D341Med (cell line): ENCODE data around the gene KDM4E.
"Not testable (repeated sequence)": the region's sequence is repeated elsewhere in the genome, so short reads cannot be mapped to it uniquely, and the experiment has no call there.

Experiments
- DNase-seq: peaks from one replicate; pipeline ENCODE4 v3.0.0; 2012; ENCODE audit warnings: low spot score

The KDM4E gene

GRCh38 chr11:95024958-95025357, at the start of gene KDM4E:
Gene KDM4E, plus strand, starts transcription at chr11:95025258. Its CDS starts 300 bp downstream, at chr11:95025558.
- DNase-seq = no peak

- DNase-seq = no peak
Measured at GRCh38 chr11:94975599-94975998, 49.5 kb upstream of the KDM4E start.

GRCh38 chr11:94987378-94987777, 37.7 kb upstream of the KDM4E start:
- DNase-seq = no peak

DNA sequence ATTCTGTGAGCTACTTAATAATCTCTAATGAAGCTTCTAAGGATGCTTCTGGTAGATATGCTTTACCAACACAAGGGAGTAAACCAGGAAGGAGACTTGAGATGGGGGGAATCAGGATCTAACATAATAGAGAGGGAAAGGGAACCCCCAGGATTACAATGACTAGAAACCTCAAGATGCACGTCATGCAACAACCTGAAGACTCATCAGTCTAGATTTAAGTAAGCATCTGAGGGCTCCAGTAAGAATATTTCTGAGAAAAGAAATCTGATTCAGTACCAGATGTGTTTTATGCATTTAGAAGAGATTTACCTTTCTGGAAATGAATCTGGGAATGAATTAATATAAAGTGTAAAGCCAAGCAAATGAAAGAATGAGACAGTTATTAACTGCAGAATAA, 36.3 kb upstream of the KDM4E start:
- no peak for DNase-seq

DNA sequence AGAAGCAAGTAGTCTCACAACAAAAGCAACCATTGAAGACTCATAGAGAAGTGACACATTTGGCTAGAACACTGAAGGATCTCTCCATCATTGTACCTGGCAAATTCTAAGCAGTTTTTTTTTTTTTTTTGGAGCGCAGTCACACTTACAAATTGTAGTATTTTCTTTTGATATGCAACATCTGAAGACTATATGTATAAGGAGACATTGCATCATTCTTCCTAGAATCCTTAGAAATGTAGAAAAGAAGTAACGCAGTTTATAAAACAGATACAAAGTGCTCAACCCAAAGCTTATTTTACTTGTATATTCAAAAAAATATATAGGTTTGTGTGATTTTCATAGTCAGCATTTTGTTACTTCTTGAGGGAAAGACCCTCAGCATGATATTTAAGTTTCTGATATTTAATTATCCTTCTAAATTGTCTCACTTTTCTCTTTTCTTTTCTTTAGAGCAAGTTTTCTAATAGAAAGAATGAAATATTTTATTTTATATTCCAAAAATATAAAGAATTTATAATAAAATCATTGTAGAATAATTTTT, 31.6 kb upstream of the KDM4E start:
- no peak for DNase-seq

DNA sequence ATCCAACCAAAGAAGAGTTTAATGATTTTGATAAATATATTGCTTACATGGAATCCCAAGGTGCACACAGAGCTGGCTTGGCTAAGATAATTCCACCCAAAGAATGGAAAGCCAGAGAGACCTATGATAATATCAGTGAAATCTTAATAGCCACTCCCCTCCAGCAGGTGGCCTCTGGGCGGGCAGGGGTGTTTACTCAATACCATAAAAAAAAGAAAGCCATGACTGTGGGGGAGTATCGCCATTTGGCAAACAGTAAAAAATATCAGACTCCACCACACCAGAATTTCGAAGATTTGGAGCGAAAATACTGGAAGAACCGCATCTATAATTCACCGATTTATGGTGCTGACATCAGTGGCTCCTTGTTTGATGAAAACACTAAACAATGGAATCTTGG, 27.6 kb upstream of the KDM4E start:
- DNase-seq = no peak

GRCh38 chr11:94998285-94998684, 26.8 kb upstream of the KDM4E start:
- DNase-seq = no peak

GRCh38 chr11:95003716-95004115, 21.3 kb upstream of the KDM4E start:
- DNase-seq = no peak

DNA sequence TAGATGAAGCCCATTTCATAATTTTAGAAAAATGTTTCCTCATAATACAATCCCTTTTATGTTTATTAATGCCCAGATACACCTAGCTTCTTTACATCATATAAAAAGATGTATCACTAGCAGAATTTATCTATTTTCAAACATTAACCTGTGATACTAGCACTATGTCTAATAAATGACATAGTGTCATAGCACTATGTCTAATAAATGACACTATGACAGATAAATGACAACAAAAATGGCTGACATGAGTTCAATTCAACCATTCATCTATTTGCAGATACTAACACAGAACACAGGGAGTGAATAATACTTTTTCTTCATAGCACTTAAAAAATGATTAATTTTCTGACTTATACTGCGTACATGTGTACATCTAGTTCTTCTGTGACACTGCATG, 19.4 kb upstream of the KDM4E start:
- no peak for DNase-seq

DNA sequence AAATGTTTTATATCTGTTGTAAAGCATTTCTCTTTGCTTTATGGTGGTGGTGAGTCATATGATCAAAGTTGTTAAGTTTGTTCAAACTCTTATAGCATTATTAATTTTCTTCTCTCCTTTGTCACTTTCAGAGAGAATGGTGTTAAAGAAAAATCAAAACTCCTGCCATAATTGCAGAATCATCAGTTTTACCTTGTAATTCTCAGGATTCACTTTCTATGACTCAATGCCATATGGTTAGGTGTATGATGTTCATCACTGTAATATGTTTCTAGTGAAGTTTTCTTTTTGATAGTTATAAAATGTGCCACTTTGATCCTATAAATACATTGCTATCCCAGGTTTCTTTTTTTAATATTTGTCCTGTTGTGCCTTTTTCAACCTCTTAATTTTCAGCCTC, 13.7 kb upstream of the KDM4E start:
- no peak for DNase-seq

DNA sequence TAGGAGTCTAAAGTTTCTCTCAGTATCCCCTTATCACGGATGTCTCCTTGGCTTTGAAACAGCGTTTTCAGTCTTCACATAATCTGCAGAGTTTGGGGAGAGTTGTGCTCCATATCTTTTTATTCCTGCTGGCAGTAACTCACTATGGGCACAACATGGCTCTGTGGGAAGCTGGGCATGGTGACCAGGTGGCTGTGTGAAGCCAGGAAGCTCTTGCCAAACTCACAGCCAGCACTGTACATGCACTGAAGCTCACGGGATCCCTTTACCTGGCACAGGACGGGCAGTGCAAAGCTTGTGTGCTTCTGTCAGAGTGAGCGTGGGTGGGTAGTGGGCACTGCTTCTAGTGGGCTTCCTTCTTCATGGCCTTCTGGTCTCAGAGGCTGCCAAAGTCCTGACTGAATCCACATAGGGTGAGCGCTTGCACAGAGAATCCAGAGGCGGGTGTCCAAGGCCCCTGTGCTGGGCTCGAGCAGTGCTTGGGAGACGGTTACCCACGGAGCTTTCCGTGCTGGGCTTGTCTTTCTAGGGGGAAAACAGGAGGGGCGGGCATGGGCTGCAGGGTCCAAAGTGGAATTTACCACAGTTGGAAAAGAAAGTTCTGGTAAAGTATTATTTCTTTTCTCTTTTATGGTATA, 10.8 kb upstream of the KDM4E start:
- no peak for DNase-seq

DNA sequence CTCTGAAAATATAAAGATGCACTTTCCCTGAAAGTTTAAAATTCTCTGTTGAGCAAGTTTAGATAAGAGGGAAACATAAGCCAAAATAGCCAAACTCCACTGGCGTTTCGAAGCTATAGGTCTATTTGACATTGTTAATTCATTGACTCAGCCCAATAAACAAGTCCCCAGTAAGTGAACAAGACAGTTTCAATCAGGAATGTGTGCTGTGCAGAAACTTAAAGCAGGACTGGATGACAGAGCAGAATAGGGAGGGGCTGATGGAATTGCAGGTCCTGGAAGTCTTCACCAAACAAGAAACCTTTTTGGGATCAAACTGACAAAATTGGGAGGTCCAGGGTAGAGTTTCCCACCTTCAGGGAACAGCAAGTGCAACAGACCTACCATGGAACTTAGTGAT, 8.9 kb upstream of the KDM4E start:
- DNase-seq = no peak

DNA sequence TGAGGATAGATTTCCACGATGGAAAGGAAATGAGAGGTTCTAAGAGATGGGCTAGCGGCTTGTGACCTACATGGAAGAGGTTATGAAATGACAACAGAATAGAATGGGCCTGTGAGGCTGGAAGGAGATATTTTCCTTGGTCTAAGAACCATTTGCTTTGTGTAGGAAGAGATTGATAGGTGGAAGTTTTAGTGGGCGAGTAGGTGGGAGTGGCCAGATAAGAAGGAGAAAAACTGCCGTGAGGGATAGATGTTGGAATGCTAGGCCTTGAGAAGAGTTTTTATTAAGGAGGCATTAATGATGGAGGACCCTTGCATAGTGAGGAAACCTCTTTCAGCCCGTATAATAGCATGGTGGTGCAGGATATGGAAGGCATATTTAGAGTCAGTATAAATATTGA, 3.6 kb upstream of the KDM4E start:
- not testable (repeated sequence) for DNase-seq

DNA sequence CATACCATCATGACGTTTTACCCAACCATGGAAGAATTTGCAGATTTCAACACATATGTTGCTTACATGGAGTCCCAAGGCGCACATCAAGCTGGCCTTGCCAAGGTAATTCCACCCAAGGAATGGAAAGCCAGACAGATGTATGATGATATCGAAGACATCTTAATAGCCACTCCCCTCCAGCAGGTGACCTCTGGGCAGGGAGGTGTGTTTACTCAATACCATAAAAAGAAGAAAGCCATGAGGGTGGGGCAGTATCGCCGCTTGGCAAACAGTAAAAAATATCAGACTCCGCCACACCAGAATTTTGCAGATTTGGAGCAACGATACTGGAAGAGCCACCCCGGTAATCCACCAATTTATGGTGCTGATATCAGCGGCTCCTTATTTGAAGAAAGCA, 536 bp downstream of the KDM4E start:
- DNase-seq = not testable (repeated sequence)

- DNase-seq = no peak
Measured at GRCh38 chr11:95028357-95028756, 3.3 kb downstream of the KDM4E start.

- DNase-seq = no peak
Measured at GRCh38 chr11:95033051-95033450, 8.0 kb downstream of the KDM4E start.

DNA sequence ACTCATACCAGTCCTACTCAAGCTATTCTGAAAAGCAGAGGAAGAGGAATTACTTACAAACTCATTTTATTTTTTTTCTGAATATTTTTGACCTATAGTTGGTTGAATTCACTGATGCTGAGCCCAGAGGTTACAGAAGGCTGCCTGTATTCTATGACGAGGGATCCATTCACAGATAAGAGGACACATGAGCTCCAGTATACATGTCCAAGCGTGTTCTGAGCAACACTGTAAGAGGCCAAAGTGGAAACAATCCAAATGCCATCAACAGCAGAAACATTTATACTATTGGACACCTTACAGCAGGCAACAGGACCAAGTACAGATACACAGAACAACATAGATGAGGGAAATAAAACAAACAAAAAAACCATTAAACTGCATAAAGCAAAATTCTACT, 10.3 kb downstream of the KDM4E start:
- DNase-seq = no peak

- not testable (repeated sequence) for DNase-seq
Measured at GRCh38 chr11:95037356-95038035, 12.4 kb downstream of the KDM4E start.

GRCh38 chr11:95042239-95042638, 17.2 kb downstream of the KDM4E start:
- DNase-seq = no peak

GRCh38 chr11:95042906-95043305, 17.8 kb downstream of the KDM4E start:
- DNase-seq = no peak

- DNase-seq = no peak
Measured at GRCh38 chr11:95044010-95044409, 19.0 kb downstream of the KDM4E start.

DNA sequence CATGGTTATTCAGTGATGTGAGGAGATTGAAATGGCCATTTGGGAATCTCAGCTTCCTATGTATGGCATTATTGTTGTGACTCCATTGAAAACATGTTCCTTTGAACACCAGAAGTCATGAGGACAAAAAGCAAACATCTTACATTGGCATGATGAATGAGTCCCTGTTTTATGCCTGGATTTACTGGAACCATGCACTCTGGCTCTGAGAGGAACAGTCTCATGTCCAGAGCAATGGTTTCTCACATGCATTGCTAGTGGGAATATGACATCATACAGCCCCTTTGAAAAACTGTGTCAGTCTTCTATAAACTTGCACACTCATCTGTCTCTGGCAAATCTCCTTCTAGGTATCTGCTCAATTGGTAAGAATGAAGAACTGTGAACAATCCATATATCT, 20.8 kb downstream of the KDM4E start:
- DNase-seq = no peak

DNA sequence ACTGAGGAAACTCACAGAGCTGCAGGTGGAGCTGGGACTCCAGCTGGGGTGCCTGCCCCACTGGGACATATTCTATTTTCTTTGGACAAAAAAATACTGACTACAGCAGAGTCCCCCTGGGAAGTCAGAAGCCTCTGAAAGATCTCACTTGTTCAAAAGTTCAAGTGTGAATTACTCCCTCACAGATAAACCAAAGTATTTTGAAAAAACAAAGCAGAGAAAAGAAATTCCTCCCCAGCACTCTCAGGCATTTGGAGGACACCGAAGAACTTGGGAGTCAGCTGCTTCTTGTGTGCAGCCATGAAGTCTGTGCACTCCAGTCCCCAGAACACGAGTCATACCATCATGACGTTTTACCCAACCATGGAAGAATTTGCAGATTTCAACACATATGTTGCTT, 24.1 kb downstream of the KDM4E start, which contains the start of gene KDM4F:
Gene KDM4F, plus strand, starts transcription at position 301 of the 400 bp plus-strand sequence.
- DNase-seq = not testable (repeated sequence)
